Lung (tissue), 12 donors: Measurements from ENCODE around the gene GPR84. TPM values are rescaled to one million over a fixed set of nuclear protein-coding genes. Genes with fewer than 3 reads are reported as not detected.

Experiments used
- ATAC-seq: fragments of 200-7000 bp; cut with Tn5 transposase; one replicate; pipeline ENCODE4 v1.9.1; 2020; ENCODE audit warnings: moderate number of reproducible peaks; ENCODE audit not compliant: insufficient read depth, low FRiP score
- DNase-seq, 3 donors: peaks; one replicate each; pipeline ENCODE4 v3.0.0-alpha.2; 2013 to 2017
- H3K27ac ChIP-seq, 2 donors: one replicate each; pipeline ENCODE4 v1.5.1; 2013; ENCODE audit warnings: mild to moderate bottlenecking in 2 of 2, moderate library complexity in 2 of 2, control low read depth in 1 of 2, inconsistent platforms in 1 of 2, low read depth in 1 of 2, low read length in 1 of 2
- H3K27me3 ChIP-seq, 3 donors: one replicate each; pipeline ENCODE4 v1.5.1; 2013; ENCODE audit warnings: low read length in 2 of 3; ENCODE audit not compliant: control insufficient read depth in 3 of 3, insufficient read depth in 3 of 3
- H3K36me3 ChIP-seq, 4 donors: one replicate each; pipeline ENCODE4 v1.5.1; 2013; ENCODE audit warnings: low read length in 4 of 4, mild to moderate bottlenecking in 1 of 4, moderate library complexity in 1 of 4; ENCODE audit not compliant: control insufficient read depth in 4 of 4, insufficient read depth in 4 of 4
- H3K4me1 ChIP-seq, 5 donors: one replicate each; pipeline ENCODE4 v1.5.1; 2013; ENCODE audit warnings: low read length in 5 of 5, mild to moderate bottlenecking in 2 of 5, moderate library complexity in 1 of 5; ENCODE audit not compliant: control insufficient read depth in 5 of 5, insufficient read depth in 5 of 5
- H3K4me3 ChIP-seq: one replicate; pipeline ENCODE4 v1.5.1; 2013; ENCODE audit warnings: mild to moderate bottlenecking, control low read depth, moderate library complexity
- H3K9ac ChIP-seq, 2 donors: one replicate each; pipeline ENCODE4 v1.5.1; 2013; ENCODE audit warnings: low read length in 2 of 2, control low read depth in 1 of 2; ENCODE audit not compliant: insufficient read depth in 1 of 2
- H3K9me3 ChIP-seq, 4 donors: one replicate each; pipeline ENCODE4 v1.5.1; 2013; ENCODE audit warnings: low read length in 3 of 4, mild to moderate bottlenecking in 1 of 4, moderate library complexity in 1 of 4; ENCODE audit not compliant: control insufficient read depth in 4 of 4, insufficient read depth in 3 of 4
- CTCF ChIP-seq: IDR thresholded peaks from 2 replicates; pipeline ENCODE4 v1.5.1; 2012; ENCODE audit warnings: mild to moderate bottlenecking; ENCODE audit errors: control extremely low read depth, extremely low read depth
- WGBS, 2 donors: extraction: QIAGEN DNeasy Blood & Tissue Kit; methylation state at CpG; one replicate each; pipeline ENCODE4 v1.1.7; 2013; 5-methylcytosine and 5-hydroxymethylcytosine counted together
- polyA plus RNA-seq, 2 donors: library from polyadenylated mRNA; stranded (reverse); fragments of 200-250 nt; gene quantifications; one replicate each; pipeline ENCODE4 v1.2.1, GENCODE V29; 2013
- total RNA-seq, 2 donors: library from RNA; depleted of rRNA in 1 of 2; stranded (reverse); fragments of >200 nt in 1 of 2; gene quantifications; one replicate each; pipeline ENCODE4 v1.2.1, GENCODE V29; 2014 to 2021
- donor health status: control.
- donor health status: control.
- donor health status: Bipolar disorder and iron deficiency.
- donor health status: healthy.
- donor health status: DM: yes; HTN: yes; CAD: no.

Gene GPR84
- total and polyA plus RNA-seq, 4 donors, result 0.73 to 76.1 (median 2.1) TPM

- DNase-seq (peak in 2 of 3 donors; percentile 30 to 62), ATAC-seq (no peak)
- 7 to 11% methylated on average over 13 to 15 of the region's 15 CpGs for WGBS, 2 donors
- Histone ChIP-seq H3K36me3 (peaks cover 0 to 5% (median 2%) of the 10 kb centered on the region in 4 donors), H3K9ac (peak overlapping the region; percentile 51 to 95), H3K9me3 (no peaks in the 10 kb centered on the region), H3K27ac (peak overlapping the region; percentile 28 to 80), H3K27me3 (no peaks in the 10 kb centered on the region), H3K4me3 (peak overlapping the region; percentile 29), H3K4me1 (peaks cover 1 to 37% (median 14%) of the 10 kb centered on the region in 5 donors)
- no peak for TF ChIP-seq CTCF
Observed at GRCh38 chr12:54358191-54358944, 5.9 kb downstream of the GPR84 start.

GRCh38 chr12:54357506-54358190 lies 6.6 kb downstream of the GPR84 start:
- no peak for TF ChIP-seq CTCF
- H3K27ac ChIP-seq, result peak overlapping the region in 1 of 2 donors; percentile 7
- no peaks in the 10 kb centered on the region for H3K9me3 ChIP-seq
- 45 to 59% methylated on average over 2 of the region's 2 CpGs for WGBS, 2 donors
- peaks cover 4 to 39% (median 19%) of the 10 kb centered on the region in 5 donors for H3K4me1 ChIP-seq
- ATAC-seq, result no peak
- DNase-seq, result no peak
- peak overlapping the region in 1 of 2 donors; percentile 50 for H3K9ac ChIP-seq
- H3K27me3 ChIP-seq, result no peaks in the 10 kb centered on the region
- H3K36me3 ChIP-seq, result peaks cover 0 to 5% (median 2%) of the 10 kb centered on the region in 4 donors
- H3K4me3 ChIP-seq, result no peak overlapping the region

GRCh38 chr12:54356951-54357356 lies 7.3 kb downstream of the GPR84 start:
- DNase-seq, result peak in 1 of 3 donors; percentile 33
- Histone ChIP-seq H3K9ac (no peak overlapping the region), H3K4me1 (peaks cover 4 to 46% (median 22%) of the 10 kb centered on the region in 5 donors)

More at GRCh38 chr12:54356951-54357356, 7.3 kb downstream of the GPR84 start:
- Histone ChIP-seq H3K36me3 (peaks cover 0 to 5% (median 2%) of the 10 kb centered on the region in 4 donors), H3K27ac (no peak overlapping the region), H3K4me3 (no peak overlapping the region), H3K27me3 (no peaks in the 10 kb centered on the region), H3K9me3 (no peaks in the 10 kb centered on the region)
- no peak for ATAC-seq
- TF ChIP-seq CTCF, result no peak
- WGBS, 2 donors, result 76 to 78% methylated on average over 4 of the region's 4 CpGs
